Measurements from ENCODE around the gene NHERF2.

The NHERF2 gene

GRCh38 chr16:2061023-2061422 lies 34.3 kb downstream of the NHERF2 start:
- DNase-seq (ENCODE audit: low read depth in 2 of 2): no peak

- no peak for DNase-seq (ENCODE audit: low read depth in 2 of 2)
These were observed 34.8 kb downstream of the NHERF2 start for GRCh38 chr16:2061526-2061925.

GRCh38 chr16:2062801-2063200 lies 36.1 kb downstream of the NHERF2 start:
- no peak for DNase-seq (ENCODE audit: low read depth in 2 of 2)

- no peak for DNase-seq (ENCODE audit: low read depth in 2 of 2)
These were observed 37.2 kb downstream of the NHERF2 start for GRCh38 chr16:2063861-2064260.

- DNase-seq (ENCODE audit: low read depth in 2 of 2): no peak
These were observed 37.8 kb downstream of the NHERF2 start for GRCh38 chr16:2064368-2064945.

- DNase-seq (ENCODE audit: low read depth in 2 of 2): no peak
These were observed 39.4 kb downstream of the NHERF2 start for GRCh38 chr16:2066139-2066538.

- no peak for DNase-seq (ENCODE audit: low read depth in 2 of 2)
These were observed 44.1 kb downstream of the NHERF2 start for GRCh38 chr16:2070576-2071453.

- DNase-seq (ENCODE audit: low read depth in 2 of 2): no peak
These were observed 44.9 kb downstream of the NHERF2 start for GRCh38 chr16:2071454-2072202.

- DNase-seq (ENCODE audit: low read depth in 2 of 2): no peak
These were observed 46.2 kb downstream of the NHERF2 start for GRCh38 chr16:2072926-2073325.

- DNase-seq (ENCODE audit: low read depth in 2 of 2): no peak
These were observed 47.4 kb downstream of the NHERF2 start for GRCh38 chr16:2074071-2074470.

GRCh38 chr16:2075631-2076030 lies 48.9 kb downstream of the NHERF2 start:
- no peak for DNase-seq (ENCODE audit: low read depth in 2 of 2)

GRCh38 chr16:2076072-2076865 lies 49.6 kb downstream of the NHERF2 start:
- DNase-seq (ENCODE audit: low read depth in 2 of 2): no peak

- no peak for DNase-seq (ENCODE audit: low read depth in 2 of 2)
These were observed 50.3 kb downstream of the NHERF2 start for GRCh38 chr16:2077016-2077415.

- DNase-seq (ENCODE audit: low read depth in 2 of 2): no peak
These were observed 51.0 kb downstream of the NHERF2 start for GRCh38 chr16:2077696-2078095.

- no peak for DNase-seq (ENCODE audit: low read depth in 2 of 2)
These were observed 51.4 kb downstream of the NHERF2 start for GRCh38 chr16:2078096-2078495.

GRCh38 chr16:2078691-2079090 lies 52.0 kb downstream of the NHERF2 start:
- DNase-seq (ENCODE audit: low read depth in 2 of 2): no peak

GRCh38 chr16:2079311-2079800 lies 52.7 kb downstream of the NHERF2 start:
- no peak for DNase-seq (ENCODE audit: low read depth in 2 of 2)

- DNase-seq (ENCODE audit: low read depth in 2 of 2): no peak
These were observed 53.3 kb downstream of the NHERF2 start for GRCh38 chr16:2079991-2080390.

GRCh38 chr16:2081201-2082084 lies 54.7 kb downstream of the NHERF2 start:
- no peak for DNase-seq (ENCODE audit: low read depth in 2 of 2)

GRCh38 chr16:2082171-2082982 lies 55.7 kb downstream of the NHERF2 start:
- DNase-seq (ENCODE audit: low read depth in 2 of 2): no peak

Data from stimulated activated CD8-positive, alpha-beta memory T cell treated with anti-CD3 and anti-CD28 coated beads, Interleukin-15, amount 100 ng/mL, for 4 hours (primary cell).